COLO668 (cell line): ENCODE measurements around the gene PLEK2.
A peak's percentile ranks its signal among the peaks of the same experiment; 100 is the strongest.
"Not testable (repeated sequence)": the region's sequence is repeated elsewhere in the genome, so short reads cannot be mapped to it uniquely, and the experiment has no call there.

ENCODE experiments used
- DNase-seq: peaks from one replicate; lab custom pipeline; 2025; ENCODE audit not compliant: unreplicated experiment; lab: John Stamatoyannopoulos, UW

Gene PLEK2

GRCh38 chr14:67411820-67412421 is at the start of gene PLEK2:
Gene PLEK2 (minus strand): TSS chr14:67412165. CDS start chr14:67412059, 106 bp downstream.
- DNase-seq: peak; percentile 94

DNA sequence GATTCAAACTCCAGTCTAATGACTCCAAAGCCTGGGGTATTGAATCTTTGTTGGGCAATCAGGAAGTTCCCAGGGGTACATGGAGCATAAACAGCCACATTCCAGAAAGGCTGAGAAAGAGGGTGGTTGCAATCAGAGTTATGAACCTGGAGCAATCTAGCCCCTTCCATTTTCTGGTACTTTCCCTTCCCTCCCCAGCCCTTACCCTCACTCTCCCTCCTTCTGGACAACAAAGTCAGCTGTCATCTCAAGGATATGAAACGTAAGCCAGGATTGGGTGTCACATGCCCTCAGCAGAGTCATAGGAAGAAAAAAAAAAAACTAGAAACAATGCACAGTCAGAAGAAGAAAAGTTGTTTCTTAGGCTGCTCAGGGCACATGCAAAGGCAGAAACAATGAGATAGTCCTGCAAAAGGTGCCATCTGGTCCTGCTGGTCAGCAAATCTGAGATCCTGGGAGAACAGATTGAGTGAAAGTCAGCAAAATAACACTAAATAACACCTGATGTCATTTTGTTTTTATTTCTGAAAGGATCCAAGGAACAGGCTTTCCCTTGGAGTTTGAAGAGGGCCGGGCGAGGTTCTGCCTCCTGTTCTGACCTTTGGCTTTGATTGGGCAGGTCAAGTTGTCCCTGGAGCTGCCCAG is 49.5 kb upstream of the PLEK2 start:
- no peak for DNase-seq

- no peak for DNase-seq
Measured at GRCh38 chr14:67459336-67459735, 47.4 kb upstream of the PLEK2 start.

- DNase-seq: peak; percentile 40
Measured at GRCh38 chr14:67457782-67458181, 45.8 kb upstream of the PLEK2 start.

DNA sequence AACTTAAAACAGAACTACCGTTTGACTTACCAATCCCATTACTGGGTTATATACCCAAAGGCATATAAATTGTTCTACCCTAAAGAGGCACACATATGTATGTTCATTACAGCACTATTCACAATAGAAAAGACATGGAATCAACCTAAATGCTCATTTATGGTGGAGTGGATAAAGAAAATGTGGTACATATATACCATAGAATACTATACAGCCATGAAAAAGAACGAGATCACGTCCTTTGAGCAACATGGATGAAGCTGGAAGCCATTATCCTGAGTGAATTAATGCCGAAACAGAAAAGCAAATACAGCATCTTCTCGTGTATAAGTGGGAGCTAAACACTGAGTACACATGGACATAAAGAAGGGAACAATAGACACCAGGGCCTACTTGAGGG is 44.8 kb upstream of the PLEK2 start:
- no peak for DNase-seq

DNA sequence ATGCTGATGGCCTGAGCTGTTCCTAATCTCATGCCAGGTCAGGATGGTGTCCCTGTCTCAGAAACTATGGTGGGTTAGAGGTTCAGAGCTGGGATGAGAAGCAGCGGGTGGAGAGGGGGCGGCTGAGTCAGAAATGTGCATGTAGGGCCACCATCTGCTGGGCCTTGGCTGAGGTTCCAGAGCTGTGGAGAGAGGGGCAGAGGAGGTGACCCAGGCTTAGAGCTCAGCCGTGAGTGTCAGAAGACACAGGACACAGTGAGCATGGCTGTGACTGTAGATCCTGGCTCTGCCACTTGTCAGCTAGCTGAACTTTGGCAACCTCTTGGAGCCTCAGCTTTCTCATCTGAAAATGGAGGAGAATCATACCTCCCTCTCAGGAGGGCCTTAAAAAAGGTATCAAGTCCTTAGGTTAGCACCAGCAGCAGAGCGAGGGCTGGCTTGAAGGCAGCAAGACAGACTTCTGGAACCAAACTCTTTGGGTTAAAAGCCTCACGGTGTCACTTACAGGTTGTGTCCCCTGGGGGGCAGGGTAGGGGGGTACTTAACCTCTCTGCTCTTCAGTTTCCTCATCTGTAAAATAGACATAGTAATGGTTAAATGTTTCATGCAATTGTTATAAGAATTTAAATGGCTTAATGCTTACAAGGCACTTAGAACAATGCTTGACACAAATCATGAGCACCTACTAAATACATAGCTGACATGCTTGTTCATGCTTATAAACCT is 41.8 kb upstream of the PLEK2 start:
- DNase-seq: no peak

GRCh38 chr14:67451667-67452066 is 39.7 kb upstream of the PLEK2 start:
- DNase-seq: not testable (repeated sequence)

- no peak for DNase-seq
Measured at GRCh38 chr14:67449096-67449495, 37.1 kb upstream of the PLEK2 start.

GRCh38 chr14:67447033-67447381 is 35.0 kb upstream of the PLEK2 start:
- no peak for DNase-seq

DNA sequence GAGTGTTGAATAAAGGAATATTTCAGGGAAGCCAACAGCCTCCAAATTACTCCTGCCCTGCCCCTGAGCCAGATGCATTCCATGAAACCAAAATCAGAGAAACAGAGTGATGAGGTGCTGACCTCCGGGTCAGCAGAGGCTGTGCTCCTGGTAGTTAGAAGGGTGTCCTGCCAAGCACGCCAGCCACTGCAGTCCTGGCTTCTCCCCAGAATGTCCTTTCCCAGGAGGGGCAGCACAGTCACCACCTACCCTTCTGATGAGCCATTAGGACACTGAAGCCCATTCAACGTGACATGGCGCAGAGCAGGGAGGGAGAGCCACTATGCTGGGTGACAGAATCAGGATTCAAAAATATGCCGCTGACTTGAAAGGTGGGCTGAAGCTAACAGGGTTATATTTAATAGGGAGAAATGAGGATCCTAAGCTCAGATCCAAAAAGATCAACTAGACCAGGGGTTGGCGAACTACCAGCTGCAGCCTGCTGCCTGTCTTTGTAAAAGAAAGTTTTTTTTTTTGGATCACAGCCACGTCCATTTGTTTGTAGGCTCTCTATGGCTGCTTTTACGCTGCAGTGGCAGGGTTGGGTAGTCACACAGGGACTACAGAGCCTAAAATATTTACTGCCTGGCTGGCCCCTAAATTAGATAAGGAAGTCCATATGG is 34.5 kb upstream of the PLEK2 start:
- DNase-seq: no peak

- no peak for DNase-seq
Measured at GRCh38 chr14:67444395-67444794, 32.4 kb upstream of the PLEK2 start.

DNA sequence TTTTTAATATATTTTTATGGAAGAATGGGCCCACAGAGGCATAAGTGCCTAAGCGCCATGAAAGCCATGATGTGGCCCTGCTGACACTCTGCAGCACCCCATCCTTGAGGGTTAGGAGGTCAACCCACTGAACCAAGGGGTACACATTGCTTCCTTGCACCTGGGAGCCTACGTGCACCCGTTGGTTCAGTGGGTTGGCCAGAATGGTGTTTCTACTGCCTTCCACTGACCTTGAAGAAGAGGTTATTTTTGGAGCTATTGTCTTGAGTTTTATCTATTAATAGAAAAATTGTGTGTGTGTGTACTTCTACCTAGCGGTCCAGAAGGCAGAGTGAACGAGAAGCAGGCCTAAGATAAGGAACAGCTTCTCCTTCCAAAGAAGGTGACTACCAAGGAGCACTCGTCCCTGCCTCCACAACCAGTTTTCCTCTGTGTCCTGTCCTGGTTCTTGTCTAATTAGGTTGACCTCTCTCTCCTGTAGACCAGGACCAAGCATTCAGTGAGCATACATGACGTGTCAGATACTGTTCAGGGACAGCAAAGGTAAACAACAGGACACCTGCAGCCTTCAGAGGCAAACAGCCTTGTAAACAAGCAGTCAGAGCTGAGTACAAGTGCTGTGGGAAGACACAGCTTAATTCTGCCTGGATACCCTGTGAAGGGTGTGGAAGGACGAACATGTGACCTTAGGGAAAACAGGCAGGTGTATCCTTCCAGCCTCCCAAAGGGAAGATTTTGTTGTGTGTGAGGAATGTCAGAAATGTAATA is 30.4 kb upstream of the PLEK2 start:
- DNase-seq: peak; percentile 78

DNA sequence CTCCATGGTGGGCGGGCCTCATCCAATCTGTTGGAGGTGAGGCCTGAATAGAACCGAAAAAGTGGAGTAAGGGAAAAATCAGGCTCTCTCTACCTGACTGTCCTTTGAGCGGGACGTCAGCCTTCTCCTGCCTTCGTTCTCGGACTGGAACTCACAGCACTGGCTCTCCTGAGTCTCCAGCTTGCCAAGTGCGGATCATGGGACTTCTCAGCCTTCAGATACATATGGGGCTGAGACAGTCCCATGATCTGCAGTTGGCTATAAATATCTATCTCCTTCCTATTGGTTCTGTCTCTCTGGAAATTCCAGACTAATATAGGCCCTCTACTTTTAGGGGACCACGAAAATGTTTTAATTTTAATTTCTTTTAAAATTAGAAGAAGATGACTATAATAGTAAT is 29.7 kb upstream of the PLEK2 start:
- no peak for DNase-seq

GRCh38 chr14:67441256-67441655 is 29.3 kb upstream of the PLEK2 start:
- DNase-seq: no peak

DNA sequence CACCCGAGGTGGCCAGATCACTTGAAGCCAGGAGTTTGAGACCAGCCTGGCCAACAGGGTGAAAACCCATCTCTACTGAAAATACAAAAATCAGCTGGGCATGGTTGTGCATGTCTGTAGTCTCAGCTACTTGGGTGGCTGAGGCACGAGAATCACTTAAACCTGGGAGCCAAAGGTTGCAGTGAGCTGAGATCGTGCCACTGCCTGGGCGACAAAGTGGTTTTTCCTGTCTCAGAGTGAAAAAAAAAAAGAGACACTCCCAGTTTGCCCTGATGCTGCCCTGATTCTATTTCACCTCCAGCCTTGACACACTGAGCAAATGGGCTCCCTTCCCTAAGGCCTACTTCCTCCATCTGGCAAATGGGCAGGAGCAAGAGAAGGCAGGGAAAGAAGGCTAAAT is 28.5 kb upstream of the PLEK2 start:
- DNase-seq: peak; percentile 61

DNA sequence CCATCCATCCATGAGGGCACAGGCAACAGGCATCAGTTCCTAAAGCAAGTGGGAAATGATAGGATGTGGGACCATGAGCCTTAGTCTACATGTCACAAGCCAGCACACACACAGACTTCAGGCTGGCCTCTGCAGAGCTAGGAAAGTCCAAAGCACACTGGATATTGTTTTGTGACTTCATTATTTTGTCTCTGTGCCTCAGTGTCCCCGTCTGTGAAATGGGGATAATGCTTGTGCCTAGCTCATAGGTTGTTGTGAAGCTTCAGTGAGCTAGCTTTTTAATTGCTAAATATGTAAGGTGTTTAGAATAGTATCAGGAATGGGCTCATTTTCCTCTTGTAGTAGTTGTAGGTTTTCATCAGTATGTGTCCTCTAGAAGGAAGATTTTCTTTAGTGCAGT is 27.0 kb upstream of the PLEK2 start:
- DNase-seq: no peak

DNA sequence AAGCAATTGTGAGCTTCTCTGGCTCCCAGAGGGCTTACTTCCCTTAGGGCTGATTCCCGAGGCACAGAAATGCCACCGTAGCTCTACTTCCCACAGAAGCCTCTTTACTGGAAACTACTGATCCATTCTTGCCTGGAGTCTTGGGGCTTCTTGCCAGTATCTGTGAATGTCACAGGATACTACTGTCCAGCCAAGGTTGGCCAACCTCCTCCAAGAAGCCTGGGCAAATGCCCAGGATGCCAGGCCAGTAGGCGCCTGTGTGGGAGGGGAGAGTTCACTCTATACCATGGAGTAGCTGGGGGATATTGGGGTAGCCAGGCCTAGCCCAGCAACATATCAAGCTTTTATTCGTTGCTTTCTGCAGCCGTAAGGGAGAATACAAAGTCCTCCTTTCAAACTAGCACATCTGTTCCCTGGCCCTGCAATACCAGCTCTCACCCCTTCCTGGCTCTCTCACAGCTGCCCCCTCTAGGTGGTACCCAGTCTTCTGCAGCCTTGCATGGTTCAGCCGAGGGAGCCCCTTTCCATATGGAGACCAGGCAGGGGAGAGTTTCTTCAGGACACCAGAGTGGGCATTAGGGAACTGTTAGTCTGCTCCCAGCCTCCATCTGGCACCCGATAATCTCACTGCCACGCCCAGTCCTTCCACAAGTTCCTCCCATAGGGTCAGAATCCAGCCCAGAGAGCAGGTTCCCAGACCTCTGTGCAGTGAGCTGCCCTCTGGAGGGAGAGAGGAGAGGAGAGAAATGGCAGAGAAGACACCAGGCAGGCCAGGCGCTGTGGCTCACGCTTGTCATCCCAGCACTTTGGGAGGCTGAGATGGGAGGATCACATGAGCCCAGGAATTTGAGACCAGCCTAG is 24.3 kb upstream of the PLEK2 start:
- no peak for DNase-seq

GRCh38 chr14:67435603-67436002 is 23.6 kb upstream of the PLEK2 start:
- DNase-seq: no peak

GRCh38 chr14:67432050-67432564 is 20.1 kb upstream of the PLEK2 start:
- DNase-seq: no peak
